ENCODE results near the gene EMC10. TPM values are rescaled to one million over a fixed set of nuclear protein-coding genes. Genes with fewer than 3 reads are reported as not detected.

EMC10 gene
- total and polyA plus RNA-seq, 2 of the 4 experiments (the other 2 are of a cell fraction) = 11.3 to 90.9 TPM

GRCh38 chr19:50537769-50538230, 61.5 kb downstream of the EMC10 start:
- no peak overlapping the region for H3K27ac ChIP-seq (ENCODE audit: insufficient read depth, low read length)
- no peak overlapping the region for H3K18ac ChIP-seq (ENCODE audit: low read depth, low read length)
- H2BK120ac ChIP-seq (ENCODE audit: low read depth, low read length) = no peak overlapping the region
- no peaks in the 10 kb centered on the region for H4K20me1 ChIP-seq (ENCODE audit: insufficient read depth, low read length)
- no peak overlapping the region for H2BK15ac ChIP-seq (ENCODE audit: low read depth, low read length)
- dilution Hi-C loops (cut with HindIII; ENCODE audit: low sequenced_read_pairs, unreplicated experiment) = no loop called here
- WGBS, 2 experiments (ENCODE audit: extremely low coverage in 2 of 2, insufficient read length in 1 of 2) = 0% methylated on average over 3 of the region's 15 CpGs; no CpG with 5 or more reads in 1 of the 2 experiments
- H2AK9ac ChIP-seq (replicated peaks; ENCODE audit: low read depth, low read length, poor library complexity) = peak overlapping the region; percentile 65
- H2BK20ac ChIP-seq (ENCODE audit: low read depth, low read length) = no peak overlapping the region
- H3K9me1 ChIP-seq (ENCODE audit: insufficient read depth, low read length) = no peaks in the 10 kb centered on the region
- CTCF ChIA-PET = interaction anchor here (0.6 to 2.5 kb wide), 10 partner anchors 9 to 500 kb away, joined by 3 to 8 read pairs (median 4); no protein-coding TSS in a partner anchor
- in situ Hi-C loops (cut with MboI; ENCODE audit: low sequenced_read_pairs) = loop anchor here (10.0 kb wide), 1 partner anchor 247 kb away; no protein-coding TSS in a partner anchor
- H3K14ac ChIP-seq (replicated peaks; ENCODE audit: low read depth, low read length) = no peak overlapping the region
- H4K91ac ChIP-seq (ENCODE audit: insufficient read depth, low read depth, low read length) = no peak overlapping the region
- no peak overlapping the region for H3K9ac ChIP-seq (ENCODE audit: low read depth, low read length)
- H3K4me3 ChIP-seq (ENCODE audit: insufficient read depth, low read depth, low read length) = no peak overlapping the region
- no peak overlapping the region for H3K4ac ChIP-seq (ENCODE audit: low read depth, low read length)
- no peak overlapping the region for H3K4me2 ChIP-seq (ENCODE audit: low read depth, low read length)
- H3K36me3 ChIP-seq (ENCODE audit: control insufficient read depth, insufficient read depth, low read length) = no peaks in the 10 kb centered on the region
- H4K8ac ChIP-seq (ENCODE audit: low read depth in 2 of 2, low read length in 2 of 2) = no peak overlapping the region
- peak overlapping the region; percentile 4 for H2AFZ ChIP-seq (replicated peaks; ENCODE audit: low read length, poor library complexity)
- H4K5ac ChIP-seq (ENCODE audit: low read depth, low read length) = no peak overlapping the region
- POLR2A ChIA-PET (ENCODE audit: unreplicated experiment) = interaction anchor here (0.6 kb wide), 1 partner anchor 10 kb away, joined by 5 read pairs; no protein-coding TSS in a partner anchor
- H3K27me3 ChIP-seq (ENCODE audit: control insufficient read depth, insufficient read depth, low read length) = no peaks in the 10 kb centered on the region; the same call in 1 of the 2 replicates
- H3K4me1 ChIP-seq (ENCODE audit: control insufficient read depth, insufficient read depth, low read length) = no peaks in the 10 kb centered on the region
- no TSS peak for BruUV-seq (replicated peaks)
- H3K23ac ChIP-seq (ENCODE audit: low read depth, low read length) = no peak overlapping the region
- DNase-seq (peak; percentile 71), ATAC-seq (ENCODE audit: low read depth) (peak; percentile 99)
- intact Hi-C loops (cut with micrococcal nuclease) = loop anchor here (1.0 kb wide), 1 partner anchor 385 kb away; no protein-coding TSS in a partner anchor
- no peak for TF ChIP-seq BHLHE40 (IDR thresholded peaks at IDR 0.05; ENCODE audit: low read depth, low read length)
- TF ChIP-seq CEBPB (IDR thresholded peaks at IDR 0.05; ENCODE audit: low read depth, low read length) = no peak
- peak; percentile 68 for TF ChIP-seq RAD21 (IDR thresholded peaks at IDR 0.05; ENCODE audit: low read length)
- TF ChIP-seq CHD1 (IDR thresholded peaks at IDR 0.05; ENCODE audit: low read depth, low read length) = no peak
- no peak for TF ChIP-seq ELK1 (IDR thresholded peaks at IDR 0.05; ENCODE audit: borderline replicate concordance, low read depth, low read length)
- TF ChIP-seq MAZ (IDR thresholded peaks at IDR 0.05; ENCODE audit: borderline replicate concordance, low read depth, low read length) = no peak
- no peak for TF ChIP-seq USF2 (IDR thresholded peaks at IDR 0.05; ENCODE audit: low read depth, low read length)
- TF ChIP-seq MAFK (IDR thresholded peaks at IDR 0.05; ENCODE audit: low read depth, low read length) = no peak
- no peak for TF ChIP-seq POLR2A (IDR thresholded peaks at IDR 0.05; ENCODE audit: low read depth, low read length)
- TF ChIP-seq SMC3 (IDR thresholded peaks at IDR 0.05; ENCODE audit: low read depth, low read length) = peak; percentile 79
- TF ChIP-seq CTCF (conservative IDR thresholded peaks at IDR 0.05; ENCODE audit: low read depth, low read length) = peak; percentile 88
- no peak for TF ChIP-seq RFX5 (IDR thresholded peaks at IDR 0.05; ENCODE audit: low read depth, low read length)
- no peak for TF ChIP-seq MXI1 (IDR thresholded peaks at IDR 0.05; ENCODE audit: borderline replicate concordance, low read depth, low read length)
- TF ChIP-seq FOS (IDR thresholded peaks at IDR 0.05; ENCODE audit: low read depth, low read length) = no peak
- no peak for TF ChIP-seq RCOR1 (IDR thresholded peaks at IDR 0.05; ENCODE audit: insufficient replicate concordance, low read length)
- no peak for TF ChIP-seq NFE2L2 (IDR thresholded peaks at IDR 0.05; ENCODE audit: low read depth, low read length)
- no peaks in the 10 kb centered on the region for H3K79me1 ChIP-seq (ENCODE audit: low read depth in 1 of 2, low read length in 2 of 2)
- H2AK5ac ChIP-seq (ENCODE audit: low read depth, low read length) = no peak overlapping the region
- no peak overlapping the region for H2BK5ac ChIP-seq (ENCODE audit: low read depth, low read length, poor library complexity, severe bottlenecking)
- H3K9me3 ChIP-seq (ENCODE audit: control insufficient read depth, insufficient read depth, low read length) = peaks cover 3% of the 10 kb centered on the region; the same call in 1 of the 2 replicates
- no peak overlapping the region for H3K56ac ChIP-seq (ENCODE audit: extremely low read depth, insufficient read depth, low read length)

Measured in IMR-90 (cell line).